Measurements from ENCODE around the gene NACAD. TPM values are rescaled to one million over a fixed set of nuclear protein-coding genes. Genes with fewer than 3 reads are reported as not detected.
A peak's percentile ranks its signal among the peaks of the same experiment; 100 is the strongest.

Gene NACAD
- total RNA-seq (10 to 100 TPM in 1 of 2 donors, 1 to 10 TPM in 1; 6.9 to 12.0 TPM), polyA plus RNA-seq (ENCODE audit: insufficient read depth, low read depth, low replicate concordance) (8.7 TPM)
- long read RNA-seq, donor 1, partial matches to known transcripts: 11 of 11 reads
- long read RNA-seq, donor 1, other reads (novel, unspliced or antisense): 0 of 11 reads
- long read RNA-seq, donor 2, partial matches to known transcripts: 0 of 1 reads
- long read RNA-seq, donor 2, other reads (novel, unspliced or antisense): 0 of 1 reads

GRCh38 chr7:45088821-45089340, at the start of gene NACAD:
NACAD (minus strand) TSS chr7:45088969; CDS start chr7:45088894, 75 bp downstream.
- TF ChIP-seq POLR2A (IDR thresholded peaks at IDR 0.05) (no peak), CTCF (IDR thresholded peaks at IDR 0.05) (no peak)
- DNase-seq: peak; percentile 70
- WGBS, 2 donors: 0 to 1% methylated on average over 18 to 50 of the region's 50 CpGs
- Histone ChIP-seq H3K27me3 (no peaks in the 10 kb centered on the region), H3K36me3 (ENCODE audit: low read depth, missing control alignments) (no peaks in the 10 kb centered on the region), H3K27ac (peak within 1 kb of the TSS; percentile 21 to 79), H3K9me3 (no peaks in the 10 kb centered on the region), H3K4me3 (peak within 1 kb of the TSS; percentile 57 to 58), H3K4me1 (peaks cover 14% of the 10 kb centered on the region)
- intact Hi-C loops (cut with DNase I; ENCODE audit: low total_unique reads): no loop called here

- H3K9me3 ChIP-seq: no peaks in the 10 kb centered on the region
- no peaks in the 10 kb centered on the region for H3K4me1 ChIP-seq
- 49 to 56% methylated on average over 9 of the region's 9 CpGs for WGBS, 2 donors
- DNase-seq: peak; percentile 64
- intact Hi-C loops (cut with DNase I; ENCODE audit: low total_unique reads): loop anchor here (10.0 kb wide), 2 partner anchors 162 to 282 kb away; partner anchors contain the start of gene MYO1G
- TF ChIP-seq CTCF (IDR thresholded peaks at IDR 0.05): peak; percentile 68 to 90 (median 83)
- no peak for TF ChIP-seq POLR2A (IDR thresholded peaks at IDR 0.05)
- H3K27ac ChIP-seq: no peak overlapping the region
- no peak overlapping the region for H3K4me3 ChIP-seq
- H3K27me3 ChIP-seq: no peaks in the 10 kb centered on the region
- no peaks in the 10 kb centered on the region for H3K36me3 ChIP-seq (ENCODE audit: low read depth, missing control alignments)
These were observed 47.6 kb upstream of the NACAD start for GRCh38 chr7:45136106-45137060.

DNA sequence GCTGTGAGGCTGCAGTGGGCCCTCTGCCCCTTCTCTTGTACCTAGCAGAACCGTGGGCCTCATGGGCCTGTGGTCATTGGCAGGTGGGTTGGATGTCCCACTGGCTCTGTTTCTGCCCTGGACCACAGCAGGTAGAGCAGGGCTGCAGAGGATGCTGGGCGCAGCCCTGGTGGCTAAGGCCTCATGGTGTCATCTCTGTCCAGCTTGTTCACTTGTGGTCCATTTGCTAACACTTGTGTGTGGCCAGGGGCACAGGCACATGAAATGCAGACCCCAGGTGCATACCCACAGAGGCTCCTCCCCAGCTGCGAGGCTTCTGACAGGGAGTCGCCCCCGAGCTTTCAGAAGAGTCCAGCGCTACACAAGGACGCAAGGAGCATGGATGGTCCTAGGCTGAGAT, 45.1 kb upstream of the NACAD start:
- H3K27ac ChIP-seq: no peak overlapping the region

GRCh38 chr7:45133352-45133751, 44.6 kb upstream of the NACAD start:
- no peak overlapping the region for H3K4me3 ChIP-seq
- 90 to 97% methylated on average over 2 to 4 of the region's 4 CpGs for WGBS, 2 donors
- no peaks in the 10 kb centered on the region for H3K9me3 ChIP-seq
- no peak overlapping the region for H3K27ac ChIP-seq
- no peak for TF ChIP-seq POLR2A (IDR thresholded peaks at IDR 0.05)
- no peak for TF ChIP-seq CTCF (IDR thresholded peaks at IDR 0.05)
- H3K27me3 ChIP-seq: no peaks in the 10 kb centered on the region
- intact Hi-C loops (cut with DNase I; ENCODE audit: low total_unique reads): loop anchor here (10.0 kb wide), 2 partner anchors 159 to 279 kb away; partner anchors contain the start of gene MYO1G
- no peaks in the 10 kb centered on the region for H3K36me3 ChIP-seq (ENCODE audit: low read depth, missing control alignments)
- no peaks in the 10 kb centered on the region for H3K4me1 ChIP-seq
- no peak for DNase-seq

More for the DNA sequence above, 45.1 kb upstream of the NACAD start:
- Histone ChIP-seq H3K36me3 (ENCODE audit: low read depth, missing control alignments) (no peaks in the 10 kb centered on the region), H3K4me3 (no peak overlapping the region), H3K4me1 (no peaks in the 10 kb centered on the region), H3K9me3 (no peaks in the 10 kb centered on the region), H3K27me3 (no peaks in the 10 kb centered on the region)
- TF ChIP-seq CTCF (IDR thresholded peaks at IDR 0.05) (no peak), POLR2A (IDR thresholded peaks at IDR 0.05) (no peak)
- no peak for DNase-seq
- 94 to 100% methylated on average over 3 to 7 of the region's 7 CpGs for WGBS, 2 donors
- intact Hi-C loops (cut with DNase I; ENCODE audit: low total_unique reads): loop anchor here (10.0 kb wide), 2 partner anchors 159 to 279 kb away; partner anchors contain the start of gene MYO1G
